Measurements from ENCODE around the gene CDH23. TPM values are rescaled to one million over a fixed set of nuclear protein-coding genes. Genes with fewer than 3 reads are reported as not detected.
A peak's percentile ranks its signal among the peaks of the same experiment; 100 is the strongest.

The CDH23 gene
- total and polyA plus RNA-seq, 9 of the 15 experiments (the other 6 are each of a cell fraction or from before 2014, with no cell fraction given): 0.18 to 1.2 (median 0.47) TPM

- TF ChIP-seq ZNF79 (CRISPR knock-in tag; IDR thresholded peaks at IDR 0.05; ENCODE audit: low read depth) (0 out of 2 replicates have a peak, but pooled peaks have one; percentile 26), ZNF23 (CRISPR knock-in tag; IDR thresholded peaks at IDR 0.05) (no peak), MLX (CRISPR knock-in tag; conservative IDR thresholded peaks at IDR 0.05) (no peak), CLOCK (CRISPR knock-in tag; IDR thresholded peaks at IDR 0.05; ENCODE audit: borderline replicate concordance) (no peak), GMEB1 (CRISPR knock-in tag; IDR thresholded peaks at IDR 0.05) (0 out of 2 replicates have a peak, but pooled peaks have one; percentile 17), GABPA (tag; conservative IDR thresholded peaks at IDR 0.05; ENCODE audit: low read depth) (0 out of 2 replicates have a peak, but pooled peaks have one; percentile 17), TCF7L2 (IDR thresholded peaks at IDR 0.05; ENCODE audit: low read depth, low read length) (no peak), MTA1 (IDR thresholded peaks at IDR 0.05; ENCODE audit: borderline replicate concordance) (peak; percentile 17; the same call in 1 of the 2 replicates), ZNF224 (CRISPR knock-in tag; IDR thresholded peaks at IDR 0.05) (no peak), KAT8 (IDR thresholded peaks at IDR 0.05; ENCODE audit: low read depth) (no peak), RBM22 (IDR thresholded peaks at IDR 0.05; ENCODE audit: low read depth, low read length, poor library complexity, severe bottlenecking) (no peak), ZNF274 (IDR thresholded peaks at IDR 0.05; ENCODE audit: borderline replicate concordance, low read depth, low read length) (no peak), RBM34 (IDR thresholded peaks at IDR 0.05; ENCODE audit: borderline replicate concordance, insufficient read depth, low read length) (no peak), SETDB1 (IDR thresholded peaks at IDR 0.05; ENCODE audit: low read length) (no peak), PATZ1 (CRISPR knock-in tag; IDR thresholded peaks at IDR 0.05; ENCODE audit: borderline replicate concordance) (no peak), NKRF (IDR thresholded peaks at IDR 0.05; ENCODE audit: borderline replicate concordance) (no peak), ZC3H4 (CRISPR knock-in tag; IDR thresholded peaks at IDR 0.05; ENCODE audit: borderline replicate concordance) (no peak)
These were observed 316.7 kb downstream of the CDH23 start (continued) for GRCh38 chr10:71713135-71714030.
